HG02623 (cell line): Measurements from ENCODE around the gene CIB4.
"Not testable (repeated sequence)": the region's sequence is repeated elsewhere in the genome, so short reads cannot be mapped to it uniquely, and the experiment has no call there.

Experiments used
- ATAC-seq: cut with Tn5 transposase; IDR thresholded peaks from one replicate; pipeline ENCODE4 v1.9.1; 2021; ENCODE audit warnings: moderate library complexity; ENCODE audit not compliant: unreplicated experiment

Gene CIB4

DNA sequence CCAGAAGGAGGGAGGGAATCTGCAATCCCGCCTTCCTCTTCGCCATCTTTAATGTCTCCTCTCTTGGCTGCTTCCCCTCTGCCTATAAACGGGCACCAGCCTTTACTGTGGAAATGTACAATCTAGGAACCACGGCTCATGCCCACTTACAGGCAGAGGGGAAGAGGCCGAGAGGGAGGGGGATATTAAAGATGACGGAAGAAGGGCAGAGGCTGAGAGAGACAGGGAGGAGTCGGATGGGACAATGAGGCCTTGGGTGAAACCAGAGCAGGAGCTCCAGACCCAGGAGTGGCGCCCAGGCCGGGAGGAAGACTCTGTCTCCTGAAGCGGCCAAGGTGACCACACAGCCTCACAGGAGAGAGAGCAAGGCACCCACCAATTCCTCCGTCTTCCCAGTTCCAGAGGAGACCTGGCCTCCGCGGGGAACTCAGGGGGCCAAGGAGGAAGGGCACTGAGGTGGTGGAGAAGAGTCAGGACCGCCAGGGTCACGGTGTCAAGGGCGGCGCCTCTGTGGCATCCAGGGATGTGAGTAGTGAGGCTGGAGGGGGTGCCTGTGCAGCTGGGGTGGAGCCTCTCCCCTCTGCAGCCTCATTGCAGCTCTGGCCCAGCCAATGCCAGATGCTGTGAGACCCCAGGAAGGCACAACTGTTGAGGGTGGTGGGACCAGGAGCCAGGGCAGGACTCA, 67.8 kb downstream of the CIB4 start:
- no peak for ATAC-seq

DNA sequence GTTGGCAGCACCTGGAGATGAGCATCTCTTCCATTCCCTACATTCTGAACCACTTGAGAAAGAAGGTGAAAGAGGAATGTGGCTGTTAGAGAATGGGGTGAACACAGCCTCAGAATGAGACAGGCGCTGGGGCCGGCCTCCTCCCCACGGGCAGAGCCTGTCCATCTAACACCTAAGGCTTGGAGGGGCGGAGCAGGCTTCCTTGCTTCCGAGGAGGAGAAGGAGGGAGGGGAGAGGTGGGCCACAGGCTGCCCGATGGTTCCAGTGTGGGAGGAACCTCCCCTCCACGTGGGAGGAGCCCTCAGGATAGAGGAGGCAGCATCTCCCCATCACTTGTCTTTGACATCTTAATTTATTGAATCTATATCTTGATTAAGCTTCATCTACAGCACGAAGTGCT, 68.6 kb downstream of the CIB4 start:
- ATAC-seq, result no peak

DNA sequence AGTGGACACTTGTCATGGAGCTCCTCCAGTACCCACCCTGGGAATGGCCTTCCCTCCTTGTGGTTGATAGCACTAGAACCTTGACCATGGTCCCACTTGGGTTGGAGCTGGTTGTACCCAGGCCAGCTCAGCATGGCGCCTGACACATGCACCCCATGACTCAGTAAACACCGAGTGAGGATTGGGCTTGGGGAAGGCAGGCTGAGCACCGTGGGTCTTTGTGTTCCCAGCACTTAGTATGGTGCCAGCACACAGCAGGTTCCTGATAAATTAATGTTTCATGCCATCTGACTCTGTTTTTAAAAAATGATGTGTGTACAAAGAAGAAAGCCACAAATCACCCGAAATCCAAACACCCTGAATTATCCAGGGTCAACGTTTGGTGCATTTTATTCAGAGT, 69.8 kb downstream of the CIB4 start:
- ATAC-seq, result no peak

DNA sequence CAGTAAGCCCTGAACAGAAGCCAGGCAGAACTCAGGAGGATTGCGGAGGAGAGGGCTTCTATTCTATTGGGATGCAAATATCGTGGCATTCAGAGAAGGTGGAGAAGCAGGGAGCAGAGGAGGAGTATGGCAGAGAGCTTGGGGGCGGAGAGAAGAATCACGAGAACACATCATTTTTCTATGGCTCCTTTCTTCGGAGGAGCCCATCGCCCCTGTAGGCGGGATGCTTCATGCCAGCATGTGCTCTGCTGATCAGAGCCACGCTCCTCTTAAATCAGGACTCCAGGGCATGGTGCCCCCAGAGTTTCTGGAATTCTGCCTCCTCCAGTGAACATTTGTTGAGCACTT, 71.1 kb downstream of the CIB4 start:
- no peak for ATAC-seq

DNA sequence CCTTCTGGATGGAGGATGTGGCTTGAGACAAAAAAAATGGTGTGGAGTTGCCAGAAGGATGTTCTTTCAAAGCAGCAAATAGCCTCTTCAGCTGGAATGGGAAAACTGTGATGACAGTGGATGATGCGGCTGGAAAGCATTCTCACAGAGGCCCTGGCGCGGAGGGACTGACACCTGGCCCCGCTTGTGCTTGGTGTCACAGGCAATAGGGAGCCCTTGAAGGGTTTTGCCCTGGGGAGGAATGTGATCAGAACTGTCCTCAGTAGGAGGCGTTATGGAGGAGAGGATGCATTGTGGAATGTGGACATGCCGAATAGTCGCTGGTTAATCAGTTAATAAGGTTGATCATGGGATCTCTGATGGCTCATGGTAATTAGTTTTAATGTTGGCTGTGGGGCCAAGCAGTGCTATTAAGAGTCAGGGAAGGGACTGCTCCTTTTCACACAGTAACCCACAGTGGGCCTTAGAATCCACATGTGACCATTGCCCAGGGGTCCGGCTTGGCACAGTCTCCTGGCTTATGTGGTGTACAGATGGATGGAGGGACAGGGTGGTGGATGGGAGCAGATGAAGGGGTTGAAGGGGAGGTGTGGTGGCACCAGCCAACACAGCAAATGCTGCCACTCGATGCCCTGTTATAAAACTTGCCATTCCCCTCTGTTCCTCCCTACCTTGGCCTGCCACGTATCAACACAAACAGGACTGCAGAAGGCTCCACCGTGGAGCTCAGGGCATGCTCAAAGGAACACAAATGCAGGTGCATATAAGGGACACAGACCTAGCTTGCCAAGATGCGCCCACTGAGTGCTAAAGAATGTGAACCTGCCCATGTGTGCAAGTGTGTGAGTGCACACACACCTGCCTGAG, 71.7 kb downstream of the CIB4 start:
- no peak for ATAC-seq

DNA sequence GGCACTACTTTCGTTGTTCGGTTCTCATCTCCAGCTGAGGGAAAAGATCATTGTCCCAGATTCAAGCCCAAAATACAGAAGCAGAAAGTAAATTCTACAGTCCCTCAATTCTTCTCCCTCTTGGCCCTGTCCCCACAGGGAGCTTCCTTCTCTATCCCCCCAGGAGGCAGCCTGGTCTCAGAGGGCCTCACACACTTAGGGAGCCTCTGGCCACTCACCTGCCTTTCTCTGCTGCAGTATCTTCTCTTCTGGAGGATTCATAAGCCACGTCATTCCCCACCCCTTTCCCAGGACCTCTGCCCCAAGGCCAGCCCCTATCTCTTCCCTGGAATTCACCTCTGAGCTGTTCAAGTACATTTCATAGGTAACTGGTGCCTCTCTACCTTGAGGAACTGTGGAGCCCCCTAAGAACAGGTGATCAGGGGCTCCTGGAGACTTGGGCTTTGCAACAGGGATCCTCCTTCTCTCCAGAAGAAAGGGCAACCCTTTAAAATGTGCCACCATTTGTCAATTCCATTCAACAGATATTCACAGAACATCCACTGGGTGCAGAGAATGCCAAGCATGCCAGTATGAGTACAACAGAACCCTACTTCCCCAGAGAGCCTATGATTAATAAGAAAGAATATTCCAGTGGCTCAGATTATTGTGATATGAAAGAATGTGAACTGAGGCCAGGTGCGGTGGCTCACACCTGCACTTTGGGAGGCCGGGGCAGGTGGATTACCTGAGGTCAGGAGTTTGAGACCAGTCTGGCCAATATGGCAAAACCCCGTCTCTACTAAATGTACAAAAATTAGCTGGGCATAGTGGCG, 72.9 kb downstream of the CIB4 start:
- no peak for ATAC-seq

DNA sequence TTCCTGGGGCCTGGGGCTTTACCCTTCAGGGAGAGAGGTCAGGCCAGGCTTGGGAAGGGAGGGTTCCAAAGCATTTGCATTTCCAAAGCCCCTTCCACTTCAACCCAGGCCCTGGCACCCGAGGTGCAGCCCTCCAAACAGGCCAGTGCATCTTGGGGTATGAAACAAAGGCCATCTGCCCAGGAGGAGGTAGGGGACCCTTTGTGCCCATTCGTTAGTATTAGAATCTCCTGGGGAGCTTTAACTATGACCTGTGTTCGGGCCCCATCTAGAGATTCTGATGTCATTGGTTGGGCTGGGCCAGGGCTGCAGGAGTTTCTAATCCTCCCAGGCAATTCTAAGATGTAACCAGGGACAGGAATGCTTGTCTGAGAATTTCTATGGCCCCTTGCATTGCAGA, 73.6 kb downstream of the CIB4 start:
- no peak for ATAC-seq

DNA sequence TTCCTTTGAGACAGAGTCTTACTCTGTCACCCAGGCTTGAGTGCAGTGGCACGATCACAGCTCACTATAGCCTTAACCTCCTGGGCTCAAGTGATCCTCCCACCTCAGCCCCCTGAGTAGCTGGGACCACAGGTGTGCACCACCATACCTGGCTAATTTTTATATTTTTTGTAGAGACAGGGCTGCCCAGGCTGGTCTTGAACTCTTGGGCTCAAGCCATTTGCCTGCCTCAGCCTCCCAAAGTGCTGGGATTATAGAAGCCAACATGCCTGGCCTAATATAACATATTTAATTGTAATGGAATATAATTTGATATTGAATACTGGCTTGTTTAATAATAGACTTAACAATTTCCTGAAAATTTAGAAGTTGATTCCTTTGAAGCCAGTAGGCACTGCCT, 74.4 kb downstream of the CIB4 start:
- ATAC-seq, result not testable (repeated sequence)

DNA sequence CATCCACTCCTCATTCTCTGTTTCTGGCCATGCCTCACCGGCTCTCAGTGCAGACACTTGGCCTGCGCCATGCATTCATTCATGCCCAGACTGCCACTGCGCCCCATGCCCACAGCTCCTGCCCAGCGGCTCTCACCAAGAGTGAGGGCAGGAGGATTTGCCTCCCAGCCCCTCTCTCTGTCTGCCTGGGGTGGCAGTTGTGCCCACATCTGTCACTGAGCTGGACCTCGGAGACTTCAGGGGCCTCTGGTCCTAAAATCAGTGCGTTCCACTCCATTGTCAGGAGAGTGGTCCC, 75.1 kb downstream of the CIB4 start:
- ATAC-seq, result no peak

DNA sequence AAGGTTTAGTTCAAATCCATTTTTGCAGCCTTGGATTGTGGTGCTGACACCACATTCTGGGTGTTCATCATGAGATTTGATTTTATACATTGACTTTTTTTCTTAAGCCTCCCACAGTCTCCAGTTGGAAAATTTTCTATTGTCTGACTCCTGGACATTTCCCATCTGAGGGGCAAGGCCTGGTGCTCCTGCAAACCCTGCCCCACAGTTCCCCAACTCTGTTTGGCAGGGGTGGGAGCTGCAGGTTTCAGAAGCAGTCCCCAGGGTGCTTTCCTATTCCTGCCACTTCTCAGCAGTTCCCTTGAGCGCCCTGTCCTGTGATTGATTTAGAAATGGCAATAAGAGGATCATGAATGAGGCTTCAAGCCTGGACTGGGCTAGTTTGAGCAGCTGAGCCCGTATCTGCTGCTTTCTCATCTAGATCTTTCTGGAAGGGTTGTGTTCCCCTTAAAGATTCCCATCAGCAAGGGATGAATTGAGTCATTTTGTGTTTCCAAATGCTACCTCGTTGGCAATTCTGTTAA, 77.0 kb downstream of the CIB4 start:
- ATAC-seq, result no peak

DNA sequence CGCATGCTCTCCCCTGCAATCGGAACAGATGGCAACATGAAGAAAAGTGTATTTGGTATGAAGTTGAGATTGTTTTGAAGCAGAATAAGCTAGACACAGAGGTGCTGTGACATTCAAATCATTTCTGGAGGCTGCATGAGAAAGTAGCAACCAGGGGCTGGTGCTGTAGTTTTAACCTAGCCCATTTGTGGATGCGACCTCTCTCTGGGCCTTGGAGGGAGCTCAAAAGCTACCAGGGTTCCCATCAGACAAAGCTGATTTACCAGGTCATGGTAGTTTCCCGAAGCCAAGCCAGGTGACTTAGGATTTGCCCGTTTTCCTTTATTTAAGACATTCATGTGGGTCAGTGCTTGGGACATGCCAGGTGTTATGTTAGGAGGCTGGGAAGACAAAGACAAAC, 77.5 kb downstream of the CIB4 start:
- no peak for ATAC-seq

DNA sequence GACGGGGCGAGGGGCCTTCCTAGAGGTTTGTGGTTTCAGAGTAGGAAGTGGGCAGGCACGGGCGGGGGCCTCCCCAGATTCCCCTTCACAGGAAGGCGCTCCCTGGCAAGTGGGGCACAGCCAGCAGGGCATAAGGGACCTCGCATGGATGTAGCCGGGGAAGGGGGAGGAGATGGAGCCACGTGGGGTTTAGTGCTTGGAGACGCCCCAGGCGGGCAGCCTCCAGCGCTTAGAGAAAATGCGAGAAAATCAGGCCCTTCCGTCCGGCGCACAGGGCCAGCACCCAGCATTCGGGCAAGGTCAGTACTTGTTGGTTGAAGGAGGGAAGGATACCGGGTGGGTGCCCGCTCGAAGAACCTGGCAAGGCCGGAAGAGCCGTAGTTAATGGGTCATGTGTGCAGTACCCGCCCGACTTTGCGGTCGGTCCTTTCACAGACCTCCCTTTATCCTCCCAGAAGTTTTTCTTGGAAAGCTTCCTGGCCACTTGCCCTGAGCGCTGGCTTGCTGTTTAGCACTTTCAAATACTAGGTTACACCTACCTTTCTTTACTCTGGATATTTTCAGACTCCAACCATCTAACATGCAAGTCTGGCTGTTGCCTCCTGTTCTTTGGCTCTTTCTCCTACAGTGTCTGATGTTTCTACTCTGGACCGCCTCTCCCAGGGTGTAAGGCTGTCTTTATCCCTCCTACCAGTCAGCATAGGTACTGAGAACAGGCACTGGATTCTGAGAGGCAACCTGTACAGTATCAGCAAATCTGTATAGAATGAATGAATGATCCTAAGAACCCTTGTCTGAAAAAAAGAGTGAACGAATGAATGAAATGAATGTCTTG, 78.1 kb downstream of the CIB4 start:
- ATAC-seq, result no peak

DNA sequence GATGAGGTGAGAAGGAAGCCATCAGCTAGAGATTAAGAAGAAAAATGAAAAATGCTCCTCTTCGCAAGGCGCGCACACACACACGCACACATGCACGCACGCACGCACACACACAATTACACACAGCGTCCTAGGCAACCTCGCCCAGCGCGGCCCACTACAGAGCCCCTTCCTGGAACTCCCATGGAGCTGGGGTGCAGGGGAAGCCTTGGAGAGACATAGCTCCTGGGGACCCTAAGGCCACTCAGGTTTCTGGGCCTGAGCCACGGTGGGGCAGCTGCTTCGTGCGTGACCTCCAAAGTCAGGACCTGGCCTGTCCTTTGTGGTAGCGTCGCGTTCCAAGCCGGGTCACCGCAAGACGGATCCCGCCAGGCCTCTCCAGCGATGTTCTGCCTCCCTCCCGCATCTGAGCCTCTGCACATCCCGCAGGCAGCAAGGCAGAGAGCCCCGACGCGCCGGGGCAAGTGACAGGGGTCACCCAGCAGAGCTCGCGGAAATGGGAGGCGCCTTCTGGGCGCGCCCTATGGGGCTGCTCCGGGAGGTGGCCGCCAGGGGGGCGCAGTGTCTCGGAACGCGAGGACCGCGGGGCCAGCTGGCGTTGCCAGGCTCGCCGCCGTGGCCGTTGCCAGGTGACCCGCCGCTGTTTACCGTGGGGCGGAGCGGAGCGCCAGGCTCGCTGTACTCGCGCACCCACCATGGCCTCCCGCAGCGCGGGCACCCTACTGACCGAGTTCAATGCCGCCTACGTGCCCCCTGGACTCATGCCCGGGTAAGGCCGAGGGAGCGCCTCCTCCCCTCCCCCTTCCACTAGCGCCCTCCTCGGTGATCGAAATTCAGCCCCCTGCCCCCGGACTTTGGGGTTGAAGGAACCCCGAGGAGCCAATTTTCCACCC, 79.0 kb downstream of the CIB4 start:
- no peak for ATAC-seq

DNA sequence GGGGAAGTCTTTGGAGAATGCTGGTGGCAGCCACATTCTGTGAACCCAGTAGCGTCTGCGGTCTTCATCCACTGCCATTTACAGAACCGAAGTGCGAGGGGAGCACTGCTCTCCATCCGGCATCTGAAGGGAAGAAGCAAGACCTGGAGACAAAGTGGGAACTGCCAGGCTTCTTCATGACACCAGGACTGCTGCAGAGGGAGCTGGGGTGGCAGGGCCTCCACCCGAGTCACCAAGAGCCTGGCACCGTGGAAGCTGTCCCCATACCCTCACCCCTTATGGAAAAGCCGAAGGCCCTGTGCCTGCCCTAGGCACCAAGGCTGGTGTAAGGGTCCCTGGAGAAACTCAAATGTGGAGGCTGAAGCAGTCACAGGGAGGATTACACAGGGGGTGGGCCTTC, 79.8 kb downstream of the CIB4 start:
- no peak for ATAC-seq

DNA sequence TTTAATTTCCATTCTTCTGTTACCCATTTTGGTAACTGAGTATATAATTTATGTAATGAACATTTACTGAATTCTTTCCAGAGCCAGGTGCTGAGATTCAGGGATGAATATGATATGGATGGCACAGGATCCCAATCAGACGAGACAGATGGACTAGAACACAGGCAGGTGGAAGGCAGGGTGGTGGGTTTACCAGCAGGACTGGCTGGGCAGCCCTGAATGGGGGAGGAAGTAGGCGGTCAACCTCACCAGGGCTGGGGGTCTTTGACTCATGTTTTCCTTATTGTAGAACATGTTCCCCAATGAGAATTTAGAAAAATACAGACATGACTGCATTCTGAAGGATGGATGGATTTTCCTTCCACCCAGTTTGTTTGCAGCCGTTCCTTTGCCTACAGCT, 80.3 kb downstream of the CIB4 start:
- ATAC-seq, result no peak

DNA sequence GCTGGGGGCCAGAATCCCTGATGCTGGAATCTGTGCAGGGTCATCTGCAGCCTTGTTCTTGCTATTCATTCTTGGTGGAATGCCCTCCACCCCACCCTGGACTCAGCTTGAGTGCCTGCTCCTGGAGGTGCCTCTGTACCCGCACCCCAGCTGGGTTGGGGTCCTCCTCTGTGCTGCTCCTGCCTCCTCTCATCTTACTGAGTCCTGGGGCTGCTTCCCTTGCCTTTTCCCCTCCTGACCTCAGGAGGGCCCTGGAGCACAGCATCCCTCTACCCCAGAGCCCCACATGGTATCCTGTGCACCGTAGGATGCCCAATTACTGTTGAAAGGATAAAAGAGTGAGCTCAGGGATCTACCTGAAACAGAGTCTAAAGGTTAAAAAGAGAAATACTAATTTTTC, 81.6 kb downstream of the CIB4 start:
- no peak for ATAC-seq

DNA sequence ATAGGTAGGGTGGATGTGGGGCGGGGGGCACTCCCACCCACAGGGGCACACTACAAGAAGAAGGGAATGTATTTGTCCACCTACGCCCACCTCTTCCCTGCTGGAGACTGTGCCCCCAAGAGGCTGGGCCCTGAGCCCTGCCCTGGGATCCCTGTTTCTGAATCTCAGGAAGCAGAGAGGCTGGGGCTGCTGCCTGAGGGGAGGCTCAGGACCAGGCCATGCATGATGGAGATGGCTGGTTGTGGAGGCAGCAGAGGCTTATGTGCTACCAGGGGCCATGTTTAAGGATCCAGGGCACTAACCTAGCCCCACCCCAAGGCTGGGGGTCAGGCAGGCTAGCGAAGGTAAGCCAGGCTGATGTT, 82.1 kb downstream of the CIB4 start:
- ATAC-seq, result no peak

DNA sequence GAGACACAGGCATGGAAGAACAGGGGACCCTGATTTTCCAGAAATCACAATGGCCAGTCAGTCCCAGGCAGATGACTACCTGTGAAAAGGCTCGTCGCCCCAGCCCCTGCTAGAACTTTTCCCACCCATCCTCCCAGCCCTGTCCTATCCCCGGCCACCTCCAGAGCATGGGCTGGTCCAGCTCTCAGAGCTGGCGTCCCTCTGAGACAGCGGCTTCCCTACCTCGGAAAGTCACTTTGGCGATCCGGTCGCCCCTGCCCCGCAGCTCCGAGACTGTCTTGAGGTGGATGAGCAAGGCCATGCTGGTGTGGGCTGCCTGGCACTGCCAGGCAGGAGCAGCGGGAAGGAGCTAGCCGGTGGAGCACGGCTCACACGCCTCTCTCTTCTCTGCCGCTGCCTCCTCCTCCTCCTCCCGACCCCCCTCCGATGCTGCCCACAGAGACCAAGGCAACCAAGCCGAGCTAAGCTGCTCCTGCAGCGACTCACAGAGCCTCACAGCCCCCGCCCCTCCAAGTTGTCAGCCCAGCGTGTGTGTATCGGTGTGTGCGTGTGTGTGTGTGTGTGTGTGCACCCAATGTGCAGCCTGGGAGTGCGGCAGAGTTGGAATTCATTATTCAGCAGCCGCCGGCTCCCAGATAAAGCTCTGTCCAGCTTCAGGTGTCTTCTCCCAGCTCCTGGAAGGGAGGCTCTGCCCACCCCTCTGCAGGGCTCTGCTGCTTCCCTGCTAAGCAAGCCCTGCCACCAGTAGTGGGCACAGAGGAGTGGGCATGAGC, 82.7 kb downstream of the CIB4 start:
- ATAC-seq, result no peak

DNA sequence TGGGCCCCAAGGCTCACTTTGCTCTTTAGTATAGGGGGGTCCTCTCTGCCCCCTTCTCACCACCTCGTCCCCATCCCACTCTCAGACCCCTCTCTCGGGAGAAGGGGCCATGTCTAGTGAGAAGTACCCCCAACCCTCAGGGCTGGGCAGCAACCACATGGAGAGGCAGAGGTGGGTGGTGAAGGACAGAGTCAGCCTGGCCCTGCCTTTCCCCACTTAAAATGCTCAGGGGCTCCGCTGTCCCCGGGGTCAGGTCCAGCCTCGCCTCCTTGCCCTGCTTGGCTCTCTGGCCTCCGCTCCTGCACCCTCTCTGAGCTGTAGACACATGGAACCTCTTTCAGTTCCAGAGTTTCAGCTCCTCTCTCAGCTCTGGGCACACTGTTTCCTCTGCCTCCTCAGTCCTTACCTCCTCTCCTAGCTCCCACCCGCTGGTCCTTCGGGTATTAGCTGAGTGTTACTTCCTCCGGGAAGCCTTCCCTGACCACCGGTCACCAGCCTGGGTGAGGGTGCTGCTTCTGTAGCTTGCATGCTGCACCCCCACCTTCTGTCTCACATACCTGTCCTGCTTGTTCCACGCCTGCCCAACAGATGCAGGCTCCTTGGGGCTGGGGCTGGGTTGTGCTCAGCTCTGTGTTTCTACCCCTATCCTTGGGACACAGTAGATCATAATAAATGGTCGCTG, 83.8 kb downstream of the CIB4 start:
- no peak for ATAC-seq
